GM12801 (cell line): ENCODE results near the gene BCORL1.

ENCODE experiments used
- CTCF ChIP-seq: IDR thresholded peaks from one replicate; pipeline ENCODE4 v1.5.1; 2011; ENCODE audit warnings: control low read depth; ENCODE audit not compliant: insufficient read length; ENCODE audit errors: extremely low read depth

Gene BCORL1

GRCh38 chrX:130049821-130050220 is 67.4 kb downstream of the BCORL1 start:
- no peak for TF ChIP-seq CTCF

GRCh38 chrX:130051176-130051845 is 68.9 kb downstream of the BCORL1 start:
- TF ChIP-seq CTCF, result no peak

GRCh38 chrX:130053236-130053635 is 70.8 kb downstream of the BCORL1 start:
- no peak for TF ChIP-seq CTCF

GRCh38 chrX:130055103-130055502 is 72.7 kb downstream of the BCORL1 start:
- no peak for TF ChIP-seq CTCF

- TF ChIP-seq CTCF, result no peak
These were observed 73.5 kb downstream of the BCORL1 start for GRCh38 chrX:130055899-130056298.

- TF ChIP-seq CTCF, result no peak
These were observed 74.8 kb downstream of the BCORL1 start for GRCh38 chrX:130057209-130057608.

GRCh38 chrX:130058652-130059051 is 76.2 kb downstream of the BCORL1 start:
- TF ChIP-seq CTCF, result no peak
